ENCODE measurements around the gene TRIP13. TPM values are rescaled to one million over a fixed set of nuclear protein-coding genes. Genes with fewer than 3 reads are reported as not detected.
A peak's percentile ranks its signal among the peaks of the same experiment; 100 is the strongest.

Gene TRIP13
- total and polyA plus RNA-seq, 2 experiments from 2014 or later: 9.2 to 9.4 TPM

- Histone ChIP-seq H3K9me2 (replicated peaks; ENCODE audit: insufficient read depth) (no peaks in the 10 kb centered on the region), H3K27ac (no peak overlapping the region), H3K4me2 (no peak overlapping the region), H3K79me2 (no peaks in the 10 kb centered on the region), H3K4me1 (ENCODE audit: insufficient read depth) (peaks cover 18% of the 10 kb centered on the region), H2AFZ (no peak overlapping the region), H3K9me3 (ENCODE audit: low read depth) (no peaks in the 10 kb centered on the region), H3K4me3 (no peak overlapping the region), H4K20me1 (ENCODE audit: insufficient read depth, poor library complexity, severe bottlenecking) (no peaks in the 10 kb centered on the region), H3K27me3 (no peaks in the 10 kb centered on the region), H3K36me3 (replicated peaks; ENCODE audit: insufficient read depth, low read depth) (no peaks in the 10 kb centered on the region)
- WGBS (ENCODE audit: low lambda C conversion rate, missing lambda C conversion rate): 92% methylated on average over 15 of the region's 15 CpGs
- TF ChIP-seq EZH2phosphoT487 (IDR thresholded peaks at IDR 0.05; ENCODE audit: low read depth, severe bottlenecking, unreplicated experiment): no peak
- no peak for TF ChIP-seq CTCF (IDR thresholded peaks at IDR 0.05; ENCODE audit: poor library complexity)
- no peak for TF ChIP-seq EZH2 (IDR thresholded peaks at IDR 0.05; ENCODE audit: borderline replicate concordance)
- DNase-seq (ENCODE audit: low spot score): no peak
Measured at GRCh38 chr5:962386-962785, 69.7 kb downstream of the TRIP13 start.

- peak overlapping the region; percentile 79 for H3K27ac ChIP-seq
- 94% methylated on average over 11 of the region's 12 CpGs for WGBS (ENCODE audit: low lambda C conversion rate, missing lambda C conversion rate)
- no peak overlapping the region for H3K4me3 ChIP-seq
- DNase-seq (ENCODE audit: low spot score): no peak
- no peaks in the 10 kb centered on the region for H3K9me3 ChIP-seq (ENCODE audit: low read depth)
- TF ChIP-seq CTCF (IDR thresholded peaks at IDR 0.05; ENCODE audit: poor library complexity): no peak
- TF ChIP-seq EZH2 (IDR thresholded peaks at IDR 0.05; ENCODE audit: borderline replicate concordance): no peak
- no peak for TF ChIP-seq EZH2phosphoT487 (IDR thresholded peaks at IDR 0.05; ENCODE audit: low read depth, severe bottlenecking, unreplicated experiment)
- no peaks in the 10 kb centered on the region for H3K79me2 ChIP-seq
- H2AFZ ChIP-seq: no peak overlapping the region
- no peaks in the 10 kb centered on the region for H3K36me3 ChIP-seq (replicated peaks; ENCODE audit: insufficient read depth, low read depth)
- peaks cover 13% of the 10 kb centered on the region for H3K4me1 ChIP-seq (ENCODE audit: insufficient read depth)
- no peaks in the 10 kb centered on the region for H3K9me2 ChIP-seq (replicated peaks; ENCODE audit: insufficient read depth)
- no peaks in the 10 kb centered on the region for H4K20me1 ChIP-seq (ENCODE audit: insufficient read depth, poor library complexity, severe bottlenecking)
- H3K4me2 ChIP-seq: no peak overlapping the region
- peaks cover 1% of the 10 kb centered on the region for H3K27me3 ChIP-seq
Measured at GRCh38 chr5:962801-963200, 70.1 kb downstream of the TRIP13 start.

GRCh38 chr5:963310-963672 is 70.6 kb downstream of the TRIP13 start:
- WGBS (ENCODE audit: low lambda C conversion rate, missing lambda C conversion rate): 73% methylated on average over 10 of the region's 10 CpGs

More at GRCh38 chr5:963310-963672, 70.6 kb downstream of the TRIP13 start:
- TF ChIP-seq EZH2 (IDR thresholded peaks at IDR 0.05; ENCODE audit: borderline replicate concordance) (no peak), CTCF (IDR thresholded peaks at IDR 0.05; ENCODE audit: poor library complexity) (no peak), EZH2phosphoT487 (IDR thresholded peaks at IDR 0.05; ENCODE audit: low read depth, severe bottlenecking, unreplicated experiment) (no peak)
- Histone ChIP-seq H2AFZ (no peak overlapping the region), H3K9me3 (ENCODE audit: low read depth) (no peaks in the 10 kb centered on the region), H3K4me3 (no peak overlapping the region), H3K36me3 (replicated peaks; ENCODE audit: insufficient read depth, low read depth) (no peaks in the 10 kb centered on the region), H4K20me1 (ENCODE audit: insufficient read depth, poor library complexity, severe bottlenecking) (no peaks in the 10 kb centered on the region), H3K79me2 (no peaks in the 10 kb centered on the region), H3K4me2 (peak overlapping the region; percentile 2), H3K4me1 (ENCODE audit: insufficient read depth) (peaks cover 12% of the 10 kb centered on the region), H3K9me2 (replicated peaks; ENCODE audit: insufficient read depth) (no peaks in the 10 kb centered on the region), H3K27ac (peak overlapping the region; percentile 79), H3K27me3 (peaks cover 6% of the 10 kb centered on the region)
- DNase-seq (ENCODE audit: low spot score): no peak
